Astrocyte (in vitro differentiated cells and primary cell): Measurements from ENCODE around the gene KCNG2.

Experiments used
- CTCF ChIP-seq: IDR thresholded peaks from 2 replicates; pipeline ENCODE4 v1.5.1; 2011; ENCODE audit warnings: low read depth, mild to moderate bottlenecking, inconsistent platforms, low read length, moderate library complexity; ENCODE audit not compliant: insufficient read depth
- EZH2 ChIP-seq: IDR thresholded peaks from 2 replicates; pipeline ENCODE4 v1.6.1; 2012; ENCODE audit warnings: mild to moderate bottlenecking, low read length, inconsistent platforms; ENCODE audit not compliant: insufficient read depth

GRCh38 chr18:79832169-79832568 lies 34.4 kb downstream of the KCNG2 start:
- TF ChIP-seq CTCF (no peak), EZH2 (no peak)
